GM19025 (cell line): ENCODE data around the gene TNFSF9.
"Not testable (repeated sequence)": the region's sequence is repeated elsewhere in the genome, so short reads cannot be mapped to it uniquely, and the experiment has no call there.

Experiments used
- ATAC-seq: cut with Tn5 transposase; IDR thresholded peaks from one replicate; pipeline ENCODE4 v1.9.1; 2021; ENCODE audit warnings: mild to moderate bottlenecking, low read depth, moderate library complexity; ENCODE audit not compliant: unreplicated experiment

The TNFSF9 gene

DNA sequence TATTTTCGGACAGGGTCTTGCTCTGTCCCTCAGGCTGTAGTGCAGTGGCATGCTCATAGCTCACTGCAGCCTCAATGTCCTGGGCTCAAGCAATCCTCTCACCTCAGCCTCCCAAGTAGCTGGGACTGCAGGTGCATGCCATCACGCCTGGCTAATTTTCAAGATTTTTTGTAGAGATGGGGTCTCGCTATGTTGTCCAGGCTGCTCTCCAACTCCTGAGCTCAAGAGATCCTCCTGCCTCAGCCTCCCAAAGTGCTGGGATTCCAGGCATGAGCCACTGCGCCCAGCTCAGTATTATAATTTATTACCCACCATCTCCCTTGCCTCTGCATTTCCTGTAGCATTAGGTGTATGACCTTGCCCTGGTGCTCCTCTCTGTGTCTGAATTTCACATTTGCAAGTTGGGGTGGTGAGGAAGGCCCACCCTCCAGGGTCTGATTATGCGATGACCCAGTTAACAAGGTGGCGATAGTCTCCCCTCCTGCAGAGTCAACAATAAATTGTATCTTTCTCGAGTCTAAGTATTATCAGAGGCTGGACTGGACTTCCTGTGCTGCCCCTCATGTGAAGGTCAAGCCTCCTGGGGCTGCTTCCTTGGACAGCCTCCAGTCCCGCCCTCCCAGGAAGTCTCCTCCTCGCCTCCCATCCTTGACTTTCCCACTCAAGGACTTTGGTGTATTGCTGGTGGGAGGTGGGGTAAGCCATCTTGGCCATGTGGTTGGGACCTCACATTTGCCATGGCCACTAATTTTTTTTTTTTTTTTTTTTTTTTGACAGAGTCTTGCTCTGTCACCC is 27.2 kb upstream of the TNFSF9 start:
- ATAC-seq, result no peak

GRCh38 chr19:6508028-6508771 is 22.6 kb upstream of the TNFSF9 start:
- not testable (repeated sequence) for ATAC-seq

DNA sequence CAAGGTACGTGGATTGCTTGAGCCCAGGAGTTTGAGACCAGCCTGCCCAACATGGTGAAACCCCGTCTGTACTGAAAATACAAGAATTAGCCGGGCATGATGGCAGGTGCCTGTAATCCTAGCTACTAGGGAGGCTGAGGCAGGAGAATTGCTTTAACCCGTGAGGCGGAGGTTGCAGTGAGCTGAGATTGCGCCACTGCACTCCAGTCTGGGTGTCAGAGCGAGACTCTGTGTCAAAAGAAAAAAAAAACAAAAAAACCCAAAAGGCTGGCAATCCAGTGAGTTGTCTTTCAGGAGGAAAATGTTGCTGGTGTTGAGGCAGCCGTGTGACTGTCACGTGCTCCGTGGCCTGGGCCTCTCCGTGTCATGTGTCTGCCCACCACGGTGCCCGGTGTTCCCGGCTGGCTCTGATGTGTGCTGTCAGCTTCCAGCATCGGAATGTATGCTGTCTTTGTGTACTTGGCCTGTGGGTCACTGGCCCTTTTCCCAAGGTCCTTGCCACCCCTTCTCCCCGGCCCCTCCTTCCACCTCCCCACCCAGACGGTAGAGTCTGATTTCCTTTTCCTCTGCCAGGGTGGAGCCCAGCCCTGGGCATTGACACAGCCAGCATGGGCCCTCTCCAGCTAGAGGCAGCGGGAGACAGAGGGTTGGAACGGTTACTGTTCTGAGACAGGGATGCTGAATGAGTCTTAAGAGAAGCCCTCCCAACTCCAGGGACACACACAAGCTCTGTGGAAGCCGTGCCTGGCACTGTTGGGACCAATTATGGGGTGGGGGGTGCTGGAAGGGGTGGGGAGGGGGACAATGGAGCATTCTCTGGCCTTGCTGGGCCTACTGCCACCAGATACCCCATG is 21.5 kb upstream of the TNFSF9 start:
- no peak for ATAC-seq

DNA sequence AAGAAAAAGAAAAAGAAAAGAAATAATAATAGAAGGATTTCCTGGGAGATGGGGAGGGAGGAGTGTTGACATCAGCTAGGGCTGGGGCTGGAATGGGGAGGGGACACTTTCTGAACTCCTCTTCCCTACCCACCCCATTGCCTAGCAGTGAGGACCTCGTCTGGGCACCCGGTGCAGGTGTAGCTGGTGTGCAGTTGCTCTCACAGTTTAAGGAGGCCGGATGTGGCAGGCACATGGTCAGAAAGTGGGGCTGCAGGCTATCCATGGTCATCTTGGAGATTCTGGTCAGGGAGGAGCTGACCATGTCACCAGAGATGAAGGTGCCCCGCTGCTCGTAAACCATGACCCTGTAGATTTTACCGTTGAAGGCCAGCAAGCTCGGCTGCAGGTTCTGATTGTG is 20.2 kb upstream of the TNFSF9 start:
- no peak for ATAC-seq

DNA sequence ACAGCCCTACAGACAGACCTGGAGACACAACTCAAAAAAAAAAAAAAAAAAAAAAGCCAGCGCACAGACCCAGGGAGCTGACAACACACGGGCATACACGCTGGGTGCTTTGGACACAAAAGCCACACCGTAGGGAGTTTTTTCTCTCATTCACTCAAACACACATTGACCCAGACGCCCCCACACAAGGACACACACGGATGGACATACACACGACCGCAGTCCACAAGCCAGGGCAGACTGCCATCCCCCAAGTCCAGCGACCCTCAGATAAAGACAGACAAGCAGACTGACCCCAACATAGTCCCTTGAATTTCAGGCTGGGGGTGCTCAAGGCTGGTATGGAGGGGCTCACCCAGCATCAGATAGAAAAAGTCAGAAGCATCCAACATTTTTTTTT is 16.7 kb upstream of the TNFSF9 start:
- ATAC-seq, result no peak

DNA sequence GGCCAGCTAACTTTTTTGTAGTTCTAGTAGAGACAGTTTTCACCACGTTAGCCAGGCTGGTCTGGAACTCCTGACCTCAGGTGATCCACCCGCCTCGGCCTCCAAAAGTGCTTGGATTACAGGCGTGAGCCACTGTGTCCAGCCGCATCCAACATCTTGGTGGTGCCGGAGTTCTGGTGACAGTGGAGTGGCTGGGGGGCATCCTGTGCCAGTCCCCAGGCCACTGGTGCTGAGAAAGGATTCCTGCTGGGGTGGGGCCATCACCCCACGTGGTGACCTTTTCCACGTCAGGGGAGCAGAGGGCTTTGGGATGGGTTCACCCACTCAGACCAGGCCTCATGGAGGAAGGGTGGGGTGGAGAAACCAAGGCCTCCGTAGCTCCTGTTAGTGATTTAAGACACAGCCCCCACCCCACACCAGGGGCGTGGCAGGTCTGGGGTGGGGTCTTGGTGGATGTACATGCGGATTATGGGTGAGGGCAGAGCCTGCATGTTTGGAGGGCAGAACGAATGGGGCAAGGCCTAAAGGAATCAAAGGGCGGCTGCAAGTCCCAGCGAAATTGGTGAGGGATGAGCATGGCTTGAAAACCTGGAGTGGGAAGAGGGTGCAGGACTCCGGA is 15.8 kb upstream of the TNFSF9 start:
- no peak for ATAC-seq

DNA sequence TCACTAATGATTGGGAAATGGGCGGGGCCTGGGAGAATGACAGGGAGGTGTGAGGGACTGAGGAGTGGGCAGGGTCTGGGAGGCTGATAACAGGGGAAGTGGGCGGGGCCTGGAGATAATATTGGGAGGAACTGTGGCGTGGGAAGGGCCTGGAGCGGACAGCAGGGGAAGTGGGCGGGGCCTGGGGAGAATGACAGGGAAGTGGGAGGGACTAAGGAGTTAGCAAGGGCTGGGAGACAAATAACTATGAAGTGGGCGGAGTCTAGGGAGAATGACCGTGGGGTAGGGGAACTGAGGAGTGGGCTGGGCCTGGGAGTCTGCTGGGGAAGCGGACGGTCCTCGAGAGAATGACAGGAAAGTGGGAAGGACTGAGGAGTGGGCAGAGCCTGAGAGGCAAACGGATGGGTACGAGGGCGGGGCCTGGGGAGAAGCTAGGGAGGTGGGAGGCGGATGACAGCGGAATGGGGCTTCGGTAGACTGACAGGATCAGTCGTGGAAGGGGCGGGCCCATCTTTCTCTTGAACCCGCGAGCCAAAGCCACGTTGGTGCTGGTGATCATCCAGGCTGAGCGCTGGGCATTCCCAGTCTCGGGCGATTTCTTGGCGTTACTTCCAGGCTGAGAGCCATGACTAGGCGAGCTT is 14.7 kb upstream of the TNFSF9 start:
- no peak for ATAC-seq

DNA sequence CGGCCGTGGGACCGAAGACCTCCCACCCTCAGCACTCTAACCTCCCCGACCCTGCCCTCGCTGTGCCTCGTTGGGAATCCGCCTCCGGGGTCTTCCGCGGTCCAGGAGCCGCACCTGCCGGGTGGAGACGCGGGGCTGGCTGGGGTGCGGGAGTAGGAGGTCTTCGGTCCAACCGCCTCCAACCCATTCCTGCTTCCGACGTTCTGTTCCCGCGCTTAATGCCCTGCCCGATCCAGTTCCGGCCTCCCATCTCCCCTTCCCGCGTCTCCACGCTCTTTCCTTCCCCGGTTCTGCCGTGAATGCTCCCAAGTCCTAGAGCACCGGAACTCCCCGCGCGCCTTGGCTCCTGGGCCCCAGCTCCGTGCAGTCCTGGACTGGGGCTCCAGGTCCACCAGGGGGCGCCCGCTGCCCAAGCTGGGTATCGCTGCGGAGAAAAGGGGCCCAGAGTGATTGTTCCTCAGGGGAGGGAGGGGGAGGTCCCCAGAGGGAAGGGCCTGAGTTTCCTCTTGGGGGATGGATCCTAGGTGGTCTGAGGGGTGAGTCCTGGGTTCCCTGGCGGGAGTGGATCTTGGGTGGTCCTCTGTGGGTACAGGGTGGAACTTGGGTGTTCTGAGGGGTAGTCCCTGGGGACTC is 14.1 kb upstream of the TNFSF9 start:
- no peak for ATAC-seq

GRCh38 chr19:6518145-6518911 is 12.5 kb upstream of the TNFSF9 start:
- ATAC-seq, result no peak

DNA sequence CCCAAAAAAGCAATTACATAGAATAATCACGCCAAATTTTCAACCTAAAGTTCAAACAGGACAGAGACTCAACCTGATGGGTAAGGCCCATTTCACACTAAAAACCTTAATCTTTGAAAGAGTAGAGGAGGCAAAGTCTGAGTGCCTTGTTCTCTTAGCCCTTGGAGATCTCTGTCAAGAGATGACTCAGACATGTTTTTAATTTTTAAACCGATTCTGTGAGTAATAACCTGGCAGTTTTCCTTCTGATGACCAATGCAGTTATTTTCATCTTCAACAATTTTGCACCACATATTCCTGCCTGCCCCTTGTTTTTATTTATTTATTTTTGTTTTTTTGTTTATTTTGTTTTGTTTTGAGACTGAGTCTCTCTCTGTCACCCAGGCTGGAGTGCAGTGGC is 11.5 kb upstream of the TNFSF9 start:
- no peak for ATAC-seq

DNA sequence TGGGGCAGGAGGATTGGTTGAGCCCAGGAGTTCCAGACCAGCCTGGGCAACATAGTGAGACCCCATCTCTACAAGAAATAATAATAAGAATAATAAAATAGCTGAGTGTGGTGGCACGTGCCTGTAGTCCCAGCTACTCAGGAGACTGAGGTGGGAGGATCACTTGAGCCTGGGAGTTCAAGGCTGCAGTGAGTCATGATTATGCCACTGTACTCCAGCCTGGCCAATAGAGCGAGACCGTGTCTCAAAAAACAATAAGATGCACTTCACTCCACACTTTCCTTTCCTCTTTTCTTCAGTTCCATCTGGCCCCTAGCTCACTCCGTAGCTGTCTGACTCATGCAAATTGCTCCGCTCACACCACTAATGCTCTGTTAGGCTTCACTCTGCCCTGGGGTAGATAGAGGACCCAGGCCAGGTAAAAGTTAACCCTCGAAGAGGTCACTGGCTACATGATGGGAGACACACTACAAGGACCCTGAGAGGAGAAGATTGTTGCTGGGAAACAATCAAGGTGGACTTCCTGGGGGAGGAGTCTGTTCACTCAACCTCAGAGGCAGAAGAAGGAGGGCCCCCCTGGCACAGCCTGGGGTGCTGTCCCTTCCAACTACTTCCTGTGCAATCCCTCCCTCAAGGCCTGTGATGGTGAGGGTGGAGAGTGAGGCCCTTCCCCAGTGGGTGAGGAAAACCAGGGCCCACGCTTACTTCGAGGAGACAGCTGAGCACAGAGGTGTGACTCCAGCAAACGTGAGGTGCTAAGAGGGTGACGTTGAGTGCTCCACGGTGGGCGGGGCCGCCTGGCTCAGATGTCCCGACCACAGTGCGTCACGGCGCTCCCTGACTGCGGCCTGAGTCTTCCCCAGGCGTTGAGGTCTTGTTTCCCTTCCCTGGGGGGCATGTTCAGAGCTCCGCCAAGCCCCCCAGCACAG is 8.8 kb upstream of the TNFSF9 start:
- ATAC-seq, result peak; percentile 35

DNA sequence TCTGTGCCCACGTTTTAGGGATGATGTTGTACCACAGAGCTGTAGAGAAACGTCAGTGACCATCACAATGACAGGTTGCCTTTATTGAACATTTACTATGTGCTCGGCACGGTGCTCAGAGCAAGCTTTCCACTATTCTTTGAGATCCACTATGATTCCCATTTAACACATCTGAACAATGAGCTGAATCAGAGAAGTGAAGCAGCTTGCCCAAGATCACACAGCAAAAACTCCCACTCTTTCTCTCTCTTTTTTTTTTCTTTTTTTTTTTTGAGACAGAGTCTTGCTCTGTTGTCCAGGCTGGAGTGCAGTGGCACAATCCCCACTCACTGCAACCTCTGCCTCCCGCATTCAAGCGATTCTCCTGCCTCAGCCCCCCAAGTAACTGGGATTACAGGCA is 8.1 kb upstream of the TNFSF9 start:
- no peak for ATAC-seq

DNA sequence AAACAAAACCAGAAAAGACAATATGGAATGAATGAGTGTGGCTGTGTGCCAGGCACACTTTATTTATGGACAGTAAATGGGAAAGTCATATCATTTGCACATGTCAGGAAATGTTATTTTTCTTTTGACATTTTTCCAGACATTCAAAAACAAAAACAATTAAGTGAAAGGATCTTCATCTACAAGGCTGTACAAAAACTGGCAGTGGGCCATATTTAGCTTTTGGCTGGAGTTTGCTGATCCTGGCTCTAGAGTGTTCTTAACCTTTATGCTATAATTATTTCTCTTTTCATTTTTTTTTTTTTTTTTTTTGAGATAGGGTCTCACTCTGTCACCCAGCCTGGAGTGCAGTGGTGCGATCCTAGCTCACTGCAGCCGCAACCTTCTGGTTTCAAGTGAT is 6.5 kb upstream of the TNFSF9 start:
- ATAC-seq, result no peak

GRCh38 chr19:6527893-6528543 is 2.8 kb upstream of the TNFSF9 start:
- ATAC-seq, result peak; percentile 33

DNA sequence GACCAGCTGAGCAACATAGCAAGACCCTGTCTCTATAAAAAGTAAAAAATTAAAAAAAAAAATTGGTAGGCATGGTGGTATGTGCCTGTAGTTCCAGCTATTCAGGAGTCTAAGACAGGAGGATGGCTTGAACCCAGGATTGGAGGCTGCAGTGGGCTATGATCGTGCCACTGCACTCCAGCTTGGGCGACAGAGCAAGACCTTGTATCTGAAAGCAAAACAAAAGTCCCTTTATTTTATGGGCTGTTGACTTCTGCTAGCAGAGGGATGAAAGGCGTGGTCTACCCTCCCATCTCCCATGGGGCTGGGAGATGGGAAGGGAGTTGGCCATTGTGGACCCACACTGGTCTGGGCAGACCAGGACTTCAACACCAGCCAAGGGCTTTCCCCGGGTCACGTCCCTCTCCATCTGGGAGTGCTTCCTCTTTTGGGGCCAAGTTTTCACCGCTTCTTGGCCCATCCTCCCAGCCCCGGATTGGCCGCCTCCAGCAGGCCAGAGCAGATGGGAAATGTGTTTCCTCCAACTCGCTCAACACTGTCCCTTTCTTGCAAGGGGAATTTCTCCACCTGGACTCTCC is 2.2 kb upstream of the TNFSF9 start:
- ATAC-seq, result no peak

DNA sequence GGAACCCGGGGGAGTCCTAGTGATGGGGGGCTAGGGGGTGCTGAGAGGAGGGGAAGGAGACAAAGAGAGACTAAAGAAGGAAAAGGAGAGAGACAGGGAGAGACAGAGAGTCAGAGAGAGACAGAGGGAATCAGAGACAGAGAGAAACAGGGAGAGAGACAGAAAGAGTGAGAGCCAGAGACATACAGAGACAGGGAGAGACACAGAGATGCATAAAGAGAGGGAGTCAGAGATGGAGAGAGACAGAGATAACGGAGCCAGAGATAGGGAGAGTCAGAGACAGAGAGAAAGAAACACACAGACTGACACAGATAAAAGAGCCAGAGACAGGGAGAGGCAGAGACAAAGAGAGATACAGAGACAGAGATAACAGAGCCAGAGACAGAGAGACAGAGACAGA is 1.5 kb upstream of the TNFSF9 start:
- no peak for ATAC-seq

- ATAC-seq, result no peak
These were observed 865 bp upstream of the TNFSF9 start for GRCh38 chr19:6529937-6530385.
